Measurements from ENCODE around the gene FOXC2. TPM values are rescaled to one million over a fixed set of nuclear protein-coding genes. Genes with fewer than 3 reads are reported as not detected.

FOXC2 gene
- total and polyA plus RNA-seq, 10 of the 15 experiments (the other 5 are each of a cell fraction or from before 2014, with no cell fraction given): not detected

- TF ChIP-seq USF2 (IDR thresholded peaks at IDR 0.05; ENCODE audit: borderline replicate concordance, low read depth, low read length) (no peak), FOXK2 (IDR thresholded peaks at IDR 0.05) (no peak), IRF5 (IDR thresholded peaks at IDR 0.05; ENCODE audit: borderline replicate concordance) (no peak), SRF (IDR thresholded peaks at IDR 0.05; ENCODE audit: low read depth in 2 of 2, low read length in 2 of 2) (no peak), CUX1 (IDR thresholded peaks at IDR 0.05; ENCODE audit: insufficient replicate concordance, low read depth, low read length) (no peak), EED (IDR thresholded peaks at IDR 0.05; ENCODE audit: low read depth) (no peak)
Observed at GRCh38 chr16:86568677-86569623, 2.3 kb downstream of the FOXC2 start (continued).
